K562 (cell line): ENCODE measurements around the gene SHLD2. TPM values are rescaled to one million over a fixed set of nuclear protein-coding genes. Genes with fewer than 3 reads are reported as not detected.

Experiments used
- ELK1 ChIP-seq: sonication (generic); formaldehyde crosslinking; IDR thresholded peaks from 2 replicates; pipeline ENCODE4 v1.8.1; 2022; ENCODE audit warnings: missing genetic modification reagents
- HLTF ChIP-seq: fragments of 450-650 bp; IDR thresholded peaks from 2 replicates; pipeline ENCODE4 v1.6.1; 2016
- HOMEZ ChIP-seq: fragments of 250-450 bp; sonication (Bioruptor Pico); IDR thresholded peaks from 2 replicates; pipeline ENCODE4 v1.4.0; 2020; ENCODE audit warnings: mild to moderate bottlenecking, moderate library complexity
- ID3 ChIP-seq, 2 experiments: fragments of 250-450 bp in 1 of 2; fragments of 450-650 bp in 1 of 2; sonication (Bioruptor Pico) in 1 of 2; IDR thresholded peaks; 2 replicates each; pipeline versions ENCODE4 v1.6.1 to v1.8.0; 2016 to 2021; ENCODE audit warnings: mild to moderate bottlenecking in 2 of 2, moderate library complexity in 2 of 2, missing compliant biosample characterization in 1 of 2, missing genetic modification characterization in 1 of 2
- PATZ1 ChIP-seq: fragments of 250-450 bp; sonication (Bioruptor Pico); IDR thresholded peaks from 2 replicates; pipeline ENCODE4 v1.5.0; 2020; ENCODE audit warnings: mild to moderate bottlenecking, borderline replicate concordance
- SMAD2 ChIP-seq: fragments of 150-350 bp; IDR thresholded peaks from 2 replicates; pipeline ENCODE4 v1.6.1; 2014; ENCODE audit warnings: low read depth, mild to moderate bottlenecking, low read length
- SPI1 ChIP-seq: IDR thresholded peaks from 2 replicates; pipeline ENCODE4 v1.6.1; 2011; ENCODE audit warnings: low read depth, low read length, control low read depth, borderline replicate concordance
- SREBF2 ChIP-seq: sonication (generic); formaldehyde crosslinking; IDR thresholded peaks from 2 replicates; pipeline ENCODE4 v1.4.0; 2020; ENCODE audit warnings: mild to moderate bottlenecking, missing genetic modification reagents
- SRSF1 ChIP-seq: fragments of 200-400 bp; formaldehyde crosslinking; IDR thresholded peaks from 2 replicates; pipeline ENCODE4 v1.6.1; 2017; ENCODE audit warnings: mild to moderate bottlenecking, low read depth, low read length, moderate library complexity
- THAP12 ChIP-seq: fragments of 250-450 bp; sonication (Bioruptor Pico); IDR thresholded peaks from 2 replicates; pipeline ENCODE4 v1.9.0; 2021; ENCODE audit warnings: mild to moderate bottlenecking, inconsistent platforms
- ZNF134 ChIP-seq: fragments of 250-450 bp; sonication (Bioruptor Pico); conservative IDR thresholded peaks from 2 replicates; pipeline ENCODE4 v1.4.0; 2020
- ZNF695 ChIP-seq: fragments of 450-650 bp; formaldehyde crosslinking; IDR thresholded peaks from 2 replicates; pipeline ENCODE4 v1.4.0; 2020; ENCODE audit warnings: mild to moderate bottlenecking, moderate library complexity
- ZNF696 ChIP-seq: fragments of 250-450 bp; sonication (Bioruptor Pico); conservative IDR thresholded peaks from 2 replicates; pipeline ENCODE4 v1.4.0; 2020; ENCODE audit warnings: mild to moderate bottlenecking, moderate library complexity
- ZNF699 ChIP-seq: fragments of 250-450 bp; sonication (Bioruptor Pico); IDR thresholded peaks from 2 replicates; pipeline ENCODE4 v1.8.0; 2021; ENCODE audit warnings: mild to moderate bottlenecking, moderate library complexity; ENCODE audit not compliant: insufficient replicate concordance
- ZNF76 ChIP-seq: fragments of 250-450 bp; sonication (Bioruptor Pico); IDR thresholded peaks from 2 replicates; pipeline ENCODE4 v1.4.0; 2020; ENCODE audit warnings: mild to moderate bottlenecking, moderate library complexity, borderline replicate concordance
- polyA plus RNA-seq, 8 experiments: library from polyadenylated mRNA; depleted of rRNA in 4 of 8; stranded (reverse) in 5 of 8; unstranded in 3 of 8; fragments of >200 nt; fragmentation: Nextera tagmentation in 2 of 8; fragmentation: Illumina TruSeq in 1 of 8; extraction: Ambion mirVana in 2 of 8; extraction: Trizol in 1 of 8; gene quantifications; 2 replicates each; pipeline versions ENCODE4 v1.2.1 to v1.2.3, GENCODE V29; 2011 to 2014; ENCODE audit warnings: inconsistent platforms in 1 of 8, missing spikeins in 1 of 8
- total RNA-seq, 7 experiments: library from RNA; depleted of rRNA in 6 of 7; stranded (reverse); fragments of >200 nt in 6 of 7; fragmentation: Illumina TruSeq in 2 of 7; extraction: Trizol in 2 of 7; gene quantifications; 2 replicates each; pipeline versions ENCODE4 v1.2.1 to v1.2.3, GENCODE V29; 2011 to 2021; ENCODE audit warnings: low replicate concordance in 1 of 7
- TF ChIP-seq, protein P1 (sequence below): fragments of 450-650 bp; formaldehyde crosslinking; IDR thresholded peaks from 2 replicates; pipeline ENCODE4 v1.4.0; 2020; ENCODE audit warnings: mild to moderate bottlenecking, moderate library complexity

SHLD2 gene
- total and polyA plus RNA-seq, 9 of the 15 experiments (the other 6 are each of a cell fraction or from before 2014, with no cell fraction given) = 21.6 to 51.2 (median 39.4) TPM

DNA sequence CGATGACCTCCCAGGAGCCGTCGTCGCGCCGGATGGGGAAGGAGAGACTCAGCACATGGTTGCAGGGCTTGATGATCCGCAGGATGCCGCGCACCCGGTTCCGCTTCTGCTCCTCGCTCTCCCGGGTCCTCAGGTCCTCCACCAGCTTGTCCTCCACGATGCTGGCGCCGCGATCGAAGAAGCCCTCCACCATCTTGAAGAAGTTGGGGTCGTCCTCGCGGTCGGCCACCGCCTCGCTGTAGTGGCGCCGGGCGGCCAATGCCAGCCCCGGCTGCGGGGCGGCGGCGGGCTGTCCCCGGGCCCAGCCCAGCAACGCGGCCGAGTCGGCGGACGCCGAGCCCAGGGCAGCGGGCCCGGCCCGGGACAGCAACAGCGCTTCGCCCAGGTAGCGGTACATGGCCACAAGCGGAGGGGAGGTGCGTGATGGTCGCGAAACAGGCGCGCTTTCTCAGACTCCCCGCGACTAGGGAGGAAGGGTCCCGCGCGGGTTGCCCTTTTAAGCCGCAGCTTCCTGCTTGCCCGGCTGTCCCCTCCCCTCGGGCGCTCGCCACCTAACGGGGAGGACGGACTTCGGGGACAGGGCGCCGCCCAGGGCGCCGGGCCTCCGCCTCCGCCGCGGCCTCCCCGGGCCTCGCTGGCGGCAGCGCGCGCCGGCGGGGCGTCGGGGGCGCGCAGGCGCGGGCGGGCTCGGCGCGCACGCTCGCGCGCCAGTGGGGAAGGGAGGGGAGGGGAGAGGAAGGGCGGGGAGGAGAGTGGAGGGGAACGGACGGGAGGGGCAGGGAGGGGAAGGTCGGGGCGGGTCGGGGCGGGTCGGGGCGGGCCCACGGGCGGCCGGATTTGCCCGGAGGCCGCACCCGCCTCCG, at the start of gene SHLD2, which contains the start of gene GLUD1 (continued):
- TF ChIP-seq THAP12 (CRISPR knock-in tag) (peak; percentile 74), ZNF695 (CRISPR knock-in tag) (no peak), PATZ1 (no peak), ZNF699 (CRISPR knock-in tag) (no peak), ZNF134 (no peak), SRSF1 (no peak), ZNF696 (CRISPR knock-in tag) (no peak), HOMEZ (CRISPR knock-in tag) (no peak), SMAD2 (no peak), ELK1 (no peak), ZNF76 (CRISPR knock-in tag) (no peak), SREBF2 (CRISPR knock-in tag) (no peak), SPI1 (no peak), ID3 (CRISPR knock-in tag; IDR thresholded peaks at IDR 0.05) (no peak), ID3 (tag; IDR thresholded peaks at IDR 0.05) (no peak), HLTF (no peak)
- TF ChIP-seq, protein P1, sequence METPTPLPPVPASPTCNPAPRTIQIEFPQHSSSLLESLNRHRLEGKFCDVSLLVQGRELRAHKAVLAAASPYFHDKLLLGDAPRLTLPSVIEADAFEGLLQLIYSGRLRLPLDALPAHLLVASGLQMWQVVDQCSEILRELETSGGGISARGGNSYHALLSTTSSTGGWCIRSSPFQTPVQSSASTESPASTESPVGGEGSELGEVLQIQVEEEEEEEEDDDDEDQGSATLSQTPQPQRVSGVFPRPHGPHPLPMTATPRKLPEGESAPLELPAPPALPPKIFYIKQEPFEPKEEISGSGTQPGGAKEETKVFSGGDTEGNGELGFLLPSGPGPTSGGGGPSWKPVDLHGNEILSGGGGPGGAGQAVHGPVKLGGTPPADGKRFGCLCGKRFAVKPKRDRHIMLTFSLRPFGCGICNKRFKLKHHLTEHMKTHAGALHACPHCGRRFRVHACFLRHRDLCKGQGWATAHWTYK (CRISPR knock-in tag) = no peak
